ENCODE measurements around the gene ESCO1. TPM values are rescaled to one million over a fixed set of nuclear protein-coding genes. Genes with fewer than 3 reads are reported as not detected.

Gene ESCO1
- total RNA-seq, 1 donor from 2014 or later = 12.0 TPM

DNA sequence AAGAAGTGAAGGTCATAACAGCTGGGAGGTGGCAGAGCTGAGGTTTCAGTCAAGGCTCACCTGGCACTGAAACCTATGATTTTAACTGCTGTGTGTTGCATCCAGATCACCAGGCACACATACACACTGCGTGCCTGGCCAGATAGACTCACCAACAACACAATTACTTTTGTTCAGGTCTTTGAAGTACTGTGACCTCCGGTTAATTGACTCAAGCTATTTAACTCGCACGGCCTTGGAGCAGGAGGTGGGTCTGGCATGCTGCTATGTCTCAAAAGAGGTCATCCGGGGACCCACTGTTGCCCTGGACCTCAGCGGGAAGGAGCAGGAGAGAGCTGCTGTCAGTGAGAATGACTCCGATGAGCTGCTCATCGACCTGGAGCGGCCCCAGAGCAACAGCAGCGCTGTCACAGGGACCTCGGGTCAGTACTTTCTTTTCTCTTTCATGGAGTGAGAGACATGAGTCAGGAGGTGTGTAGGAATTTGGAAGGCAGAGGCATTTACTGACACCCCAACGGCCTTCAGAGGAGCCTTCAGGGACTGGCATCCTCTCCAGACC, 104.1 kb downstream of the ESCO1 start:
- DNase-seq (ENCODE audit: extremely low read depth, low read depth, low spot score) = no peak

DNA sequence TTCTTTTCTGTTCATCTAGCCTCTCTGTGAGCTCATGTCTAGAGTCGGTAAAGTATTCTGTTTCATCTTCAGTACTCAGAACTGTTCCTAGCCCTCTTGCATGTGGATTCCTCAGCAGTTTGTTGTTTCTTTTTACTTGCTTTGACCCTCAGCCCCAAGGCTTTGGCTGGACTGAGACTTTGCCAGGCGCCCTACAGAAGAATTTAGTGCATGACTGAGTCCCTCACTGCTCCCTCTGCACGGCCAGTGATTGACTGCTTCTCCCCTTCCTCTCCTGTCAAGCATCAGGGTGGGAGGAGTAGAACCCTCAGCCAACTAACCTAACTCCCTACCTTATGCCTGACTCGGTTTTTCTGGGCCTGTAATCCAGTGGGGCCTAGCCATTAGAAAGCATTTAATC, 109.8 kb downstream of the ESCO1 start:
- no peak for DNase-seq (ENCODE audit: extremely low read depth, low read depth, low spot score)

DNA sequence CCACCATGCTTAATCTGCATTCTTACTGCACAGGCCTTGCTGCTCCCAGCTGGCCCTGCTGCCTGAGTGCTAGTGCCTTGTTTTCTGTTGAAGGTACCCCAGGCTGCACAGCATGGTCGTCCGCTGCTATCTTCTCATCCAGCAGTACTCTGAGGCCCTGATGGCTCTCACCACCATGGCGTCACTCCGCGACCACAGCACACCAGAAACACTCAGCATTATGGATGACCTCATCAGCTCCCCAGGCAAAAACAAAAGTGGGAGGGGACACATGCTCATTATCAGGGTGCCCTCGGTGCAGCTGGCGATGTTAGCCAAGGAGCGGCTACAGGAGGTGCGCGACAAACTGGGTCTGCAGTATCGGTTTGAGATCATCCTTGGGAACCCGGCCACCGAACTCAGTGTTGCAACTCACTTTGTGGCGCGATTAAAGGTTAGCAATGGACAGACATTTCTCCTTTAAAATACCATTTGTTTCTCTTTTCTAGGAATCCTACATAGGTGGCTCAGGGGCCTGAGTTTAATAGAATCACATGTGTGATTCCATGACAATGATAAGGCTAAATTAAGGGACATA, 110.5 kb downstream of the ESCO1 start:
- no peak for DNase-seq (ENCODE audit: extremely low read depth, low read depth, low spot score)

DNA sequence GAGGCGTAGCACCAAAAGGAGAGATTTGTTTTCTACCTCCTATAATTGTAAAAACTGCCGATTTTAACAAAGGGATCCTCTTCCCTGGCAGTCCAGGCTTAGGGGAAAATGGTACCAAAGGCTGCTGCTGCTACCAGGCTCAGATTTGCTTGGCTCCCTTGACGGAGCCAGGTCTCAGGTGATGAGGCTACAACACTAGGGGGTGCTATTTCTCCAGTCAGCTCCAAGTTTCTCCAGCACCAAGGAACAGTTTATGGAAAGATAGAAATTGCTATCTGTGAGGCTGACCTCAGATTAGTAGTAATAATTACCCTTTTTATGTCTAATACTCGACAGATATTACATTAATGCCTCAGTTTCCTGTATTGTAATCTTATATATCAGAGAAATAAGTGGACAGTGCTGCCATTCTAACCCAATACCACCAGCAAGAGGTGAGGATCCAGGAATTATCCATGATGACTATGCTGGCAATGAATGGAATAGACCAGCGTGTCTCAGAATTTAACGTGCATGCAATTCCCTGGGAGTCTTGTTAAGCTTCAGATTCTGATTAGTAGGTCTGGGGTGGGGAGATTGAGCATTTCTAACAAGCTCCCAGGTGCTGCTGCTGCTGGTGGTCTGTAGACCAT, 111.3 kb downstream of the ESCO1 start:
- peak; percentile 54 for DNase-seq (ENCODE audit: extremely low read depth, low read depth, low spot score)

DNA sequence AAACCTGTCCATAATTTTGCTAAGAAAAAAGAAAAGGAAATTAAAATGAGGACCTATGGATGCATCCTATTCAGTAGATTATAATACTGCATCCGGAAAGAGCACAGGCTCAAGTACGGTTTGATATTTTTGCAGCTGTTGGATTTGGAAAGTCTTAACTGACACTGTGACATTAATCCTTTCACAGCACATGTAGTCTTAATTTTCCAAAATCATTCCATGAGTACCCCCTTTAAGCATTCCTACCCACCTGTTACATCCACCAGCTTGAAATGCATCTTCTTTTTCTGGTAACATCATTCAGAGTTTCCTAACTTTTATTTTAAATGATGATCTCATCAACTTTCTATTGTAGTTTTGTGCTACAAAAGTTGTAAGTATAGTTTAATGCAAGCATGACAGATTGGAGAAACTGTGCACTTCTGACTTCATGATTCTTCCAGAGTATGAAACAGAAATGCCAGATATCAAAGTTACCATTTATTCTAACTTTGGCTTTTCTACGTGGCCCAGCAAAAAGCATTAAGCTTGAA, 113.5 kb downstream of the ESCO1 start:
- no peak for DNase-seq (ENCODE audit: extremely low read depth, low read depth, low spot score)

DNA sequence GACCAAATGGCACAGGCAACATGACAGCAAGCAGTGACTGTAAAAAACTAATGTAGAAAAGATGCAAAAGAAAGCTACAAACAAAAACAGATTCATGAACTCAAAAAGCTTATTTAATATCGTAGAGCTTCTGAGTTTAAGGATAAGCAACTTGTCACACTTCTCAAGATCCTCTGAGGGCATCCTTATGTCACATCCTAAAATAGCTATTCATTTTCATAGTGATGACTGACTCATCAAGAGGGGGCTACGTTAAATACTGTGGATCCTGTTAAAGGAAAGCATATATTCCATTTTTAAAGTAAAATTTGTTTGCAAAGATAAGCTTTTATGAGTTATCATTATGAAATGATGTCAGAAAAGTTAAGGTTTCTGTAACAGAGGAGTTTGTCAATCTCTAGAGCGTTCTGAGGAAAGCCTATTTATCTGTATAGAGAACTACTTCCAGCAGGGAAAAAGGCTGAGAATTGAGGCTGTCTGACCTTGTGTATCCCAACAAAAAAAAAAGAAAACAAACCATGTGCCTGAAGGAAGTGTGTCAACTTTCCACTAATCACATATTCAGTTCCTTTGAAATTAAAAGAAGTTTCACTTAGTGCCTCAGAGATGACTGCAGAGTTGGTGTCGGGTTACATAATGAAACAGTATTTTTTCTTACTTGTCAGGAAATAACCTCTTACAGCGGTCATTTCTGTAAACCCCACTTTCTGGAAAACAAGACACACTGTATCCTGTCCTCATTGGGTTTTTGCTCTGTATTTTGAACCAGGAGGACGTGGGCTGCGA, 115.5 kb downstream of the ESCO1 start:
- DNase-seq (ENCODE audit: extremely low read depth, low read depth, low spot score) = peak; percentile 41

DNA sequence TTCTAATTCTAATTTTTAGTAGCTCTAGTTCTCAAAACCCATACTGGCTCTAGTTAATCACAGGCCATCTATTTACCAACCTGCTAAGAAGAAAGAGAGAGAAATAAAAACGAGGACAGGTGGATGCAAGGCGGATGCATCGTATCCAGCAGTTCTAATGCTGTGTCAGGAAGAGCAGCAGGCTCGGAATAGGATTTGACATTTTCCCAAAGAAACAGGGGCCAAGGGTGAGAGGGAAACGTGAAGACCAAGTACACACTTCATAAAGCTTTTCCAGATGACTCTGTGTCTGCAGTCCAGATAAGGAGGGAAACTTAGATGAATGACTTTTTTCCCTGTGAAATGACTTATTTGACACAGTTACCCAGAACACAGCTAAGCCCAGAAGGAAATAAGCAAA, 117.5 kb downstream of the ESCO1 start:
- DNase-seq (ENCODE audit: extremely low read depth, low read depth, low spot score) = no peak

DNA sequence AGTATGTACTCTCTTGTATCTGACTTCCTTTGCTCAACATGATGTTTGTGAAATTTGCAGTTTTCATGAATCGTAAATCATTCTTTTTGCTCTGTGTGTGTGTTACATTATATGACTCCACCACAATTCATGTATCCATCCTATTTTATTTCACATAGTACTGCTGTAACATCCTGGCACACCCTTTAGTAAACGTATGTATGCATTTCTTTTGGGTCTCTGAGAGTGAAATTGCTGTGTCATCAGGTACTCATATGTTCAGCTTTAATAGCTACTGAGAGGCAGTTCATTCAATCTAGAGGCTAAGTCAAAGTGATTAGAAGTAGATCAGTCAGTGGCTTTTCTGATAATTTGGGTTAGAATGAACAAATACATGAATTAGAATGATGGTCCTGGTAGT, 118.8 kb downstream of the ESCO1 start:
- no peak for DNase-seq (ENCODE audit: extremely low read depth, low read depth, low spot score)

DNA sequence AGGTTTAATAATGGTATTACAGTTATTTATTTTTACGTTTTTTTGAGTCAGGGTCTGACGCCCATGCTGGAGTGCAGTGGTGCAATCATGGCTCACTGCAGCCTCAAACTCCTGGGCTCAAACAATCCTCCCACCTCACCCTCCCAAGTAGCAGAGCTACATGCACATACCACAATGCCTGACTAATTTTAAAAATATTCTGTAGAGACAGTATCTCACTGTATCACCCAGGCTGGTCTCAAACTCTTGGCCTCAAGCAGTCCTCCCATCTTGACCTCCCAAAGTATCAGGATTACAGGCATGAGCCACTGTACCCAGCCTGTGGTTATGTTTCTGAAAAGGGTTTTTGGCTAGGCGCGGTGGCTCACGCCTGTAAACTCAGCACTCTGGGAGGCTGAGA, 120.8 kb downstream of the ESCO1 start:
- DNase-seq (ENCODE audit: extremely low read depth, low read depth, low spot score) = no peak

Other genes starting within 250 kb of the ESCO1 start
- 17.5 and 33.3 TPM in 2 replicates for gene SNRPD1, start 11.6 kb upstream of the ESCO1 start, total RNA-seq
- gene ABHD3, start 104.1 kb upstream of the ESCO1 start, total RNA-seq = 3.1 and 4.3 TPM in 2 replicates
- gene MIB1, start 140.1 kb upstream of the ESCO1 start, total RNA-seq = 23.5 and 26.9 TPM in 2 replicates

Measured in glomerular endothelial cell (primary cell).